GM13976 (cell line): ENCODE results near the gene RFTN1.
"Not testable (repeated sequence)": the region's sequence is repeated elsewhere in the genome, so short reads cannot be mapped to it uniquely, and the experiment has no call there.

Source experiments
- DNase-seq: peaks from one replicate; pipeline ENCODE4 v3.0.0; 2012; ENCODE audit warnings: low spot score
- in situ Hi-C: fragments of 300-500 bp; cut with MboI; formaldehyde crosslinking; loops from one replicate; pipeline ENCODE4 v1.12.0; 2022; ENCODE audit warnings: low sequenced_read_pairs, mixed read lengths, inconsistent platforms; ENCODE audit not compliant: unreplicated experiment
- TF ChIP-seq, protein P1 (sequence below): IDR thresholded peaks from 2 replicates; pipeline ENCODE4 v1.5.1; 2012; ENCODE audit warnings: borderline replicate concordance, mild to moderate bottlenecking; ENCODE audit not compliant: insufficient read depth; ENCODE audit errors: extremely low read depth, missing control alignments, control extremely low read depth

RFTN1 gene

DNA sequence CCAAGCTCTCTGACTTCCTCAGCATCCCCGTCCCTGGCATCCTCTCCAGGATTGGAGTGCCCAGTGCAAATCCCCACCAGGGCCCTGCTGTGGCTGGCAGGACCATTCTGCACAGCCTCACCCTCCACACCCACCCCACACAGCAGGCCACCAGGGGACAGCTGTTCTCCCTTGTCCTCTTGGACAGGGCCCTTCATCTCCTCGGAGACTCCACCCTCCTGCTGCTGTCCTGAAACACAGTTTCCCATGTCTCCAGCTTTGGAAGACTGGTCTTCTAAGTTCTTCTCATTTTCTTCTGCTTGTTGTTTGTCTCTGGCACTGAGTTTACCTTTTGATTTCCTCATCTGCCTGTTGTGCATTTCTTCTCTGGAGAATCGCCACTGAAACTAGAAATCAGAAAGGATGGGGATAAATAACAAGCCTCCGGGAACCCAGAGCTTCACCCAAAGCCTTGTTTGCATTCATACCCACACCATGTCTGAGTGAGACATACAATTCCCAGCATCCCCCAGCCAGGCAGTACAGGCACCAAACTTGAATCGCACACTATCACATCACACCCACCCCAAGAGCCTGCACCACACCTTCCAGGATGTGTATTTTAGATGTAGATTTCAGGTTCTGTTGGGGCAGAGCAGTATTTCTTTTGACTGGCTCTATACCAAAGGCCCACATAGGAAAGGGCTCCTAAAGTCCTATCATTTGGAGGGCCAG lies 196.5 kb downstream of the RFTN1 start:
- no peak for DNase-seq
- TF ChIP-seq, protein P1, sequence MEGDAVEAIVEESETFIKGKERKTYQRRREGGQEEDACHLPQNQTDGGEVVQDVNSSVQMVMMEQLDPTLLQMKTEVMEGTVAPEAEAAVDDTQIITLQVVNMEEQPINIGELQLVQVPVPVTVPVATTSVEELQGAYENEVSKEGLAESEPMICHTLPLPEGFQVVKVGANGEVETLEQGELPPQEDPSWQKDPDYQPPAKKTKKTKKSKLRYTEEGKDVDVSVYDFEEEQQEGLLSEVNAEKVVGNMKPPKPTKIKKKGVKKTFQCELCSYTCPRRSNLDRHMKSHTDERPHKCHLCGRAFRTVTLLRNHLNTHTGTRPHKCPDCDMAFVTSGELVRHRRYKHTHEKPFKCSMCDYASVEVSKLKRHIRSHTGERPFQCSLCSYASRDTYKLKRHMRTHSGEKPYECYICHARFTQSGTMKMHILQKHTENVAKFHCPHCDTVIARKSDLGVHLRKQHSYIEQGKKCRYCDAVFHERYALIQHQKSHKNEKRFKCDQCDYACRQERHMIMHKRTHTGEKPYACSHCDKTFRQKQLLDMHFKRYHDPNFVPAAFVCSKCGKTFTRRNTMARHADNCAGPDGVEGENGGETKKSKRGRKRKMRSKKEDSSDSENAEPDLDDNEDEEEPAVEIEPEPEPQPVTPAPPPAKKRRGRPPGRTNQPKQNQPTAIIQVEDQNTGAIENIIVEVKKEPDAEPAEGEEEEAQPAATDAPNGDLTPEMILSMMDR: no peak
- in situ Hi-C loops: no loop called here

DNA sequence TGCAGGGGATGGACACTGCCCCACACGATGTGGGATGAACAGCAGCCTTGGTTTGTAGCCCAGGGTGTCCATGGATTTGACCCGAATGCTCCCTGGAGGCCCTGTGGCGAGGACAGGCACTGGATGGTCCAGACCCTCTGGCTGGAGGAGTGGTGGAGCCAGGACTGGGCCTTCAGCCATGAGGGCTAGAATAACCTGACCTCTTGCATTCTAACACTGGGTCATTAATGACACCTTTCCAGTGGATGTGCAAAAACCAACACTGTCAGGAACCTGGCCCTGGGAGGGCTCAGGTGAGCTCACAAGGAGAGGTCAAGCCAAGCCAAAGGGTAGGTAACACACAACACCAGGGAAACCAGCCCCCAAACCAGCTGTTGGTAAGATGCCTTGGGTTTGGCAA lies 197.1 kb downstream of the RFTN1 start:
- in situ Hi-C loops: no loop called here
- TF ChIP-seq, protein P1: no peak
- DNase-seq: no peak

DNA sequence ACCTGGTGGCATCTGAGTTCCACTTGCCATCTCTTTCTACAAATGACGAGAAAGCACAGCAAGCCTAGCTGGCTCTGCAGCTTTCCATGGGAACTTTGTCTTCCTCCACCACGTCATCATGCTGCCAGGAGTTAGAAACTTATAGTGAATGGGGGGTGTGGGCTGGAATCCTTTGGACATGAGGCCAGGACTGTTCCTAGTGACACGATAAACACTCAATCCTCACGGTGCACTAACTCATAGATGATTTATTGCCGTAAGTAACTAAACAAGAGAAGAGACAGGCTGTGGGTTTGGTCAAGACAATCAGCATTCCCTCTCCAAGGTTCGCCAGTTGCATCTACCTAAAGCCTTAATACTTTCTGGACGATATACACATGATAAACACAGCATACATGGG lies 197.9 kb downstream of the RFTN1 start:
- in situ Hi-C loops: no loop called here
- TF ChIP-seq, protein P1: no peak
- no peak for DNase-seq

DNA sequence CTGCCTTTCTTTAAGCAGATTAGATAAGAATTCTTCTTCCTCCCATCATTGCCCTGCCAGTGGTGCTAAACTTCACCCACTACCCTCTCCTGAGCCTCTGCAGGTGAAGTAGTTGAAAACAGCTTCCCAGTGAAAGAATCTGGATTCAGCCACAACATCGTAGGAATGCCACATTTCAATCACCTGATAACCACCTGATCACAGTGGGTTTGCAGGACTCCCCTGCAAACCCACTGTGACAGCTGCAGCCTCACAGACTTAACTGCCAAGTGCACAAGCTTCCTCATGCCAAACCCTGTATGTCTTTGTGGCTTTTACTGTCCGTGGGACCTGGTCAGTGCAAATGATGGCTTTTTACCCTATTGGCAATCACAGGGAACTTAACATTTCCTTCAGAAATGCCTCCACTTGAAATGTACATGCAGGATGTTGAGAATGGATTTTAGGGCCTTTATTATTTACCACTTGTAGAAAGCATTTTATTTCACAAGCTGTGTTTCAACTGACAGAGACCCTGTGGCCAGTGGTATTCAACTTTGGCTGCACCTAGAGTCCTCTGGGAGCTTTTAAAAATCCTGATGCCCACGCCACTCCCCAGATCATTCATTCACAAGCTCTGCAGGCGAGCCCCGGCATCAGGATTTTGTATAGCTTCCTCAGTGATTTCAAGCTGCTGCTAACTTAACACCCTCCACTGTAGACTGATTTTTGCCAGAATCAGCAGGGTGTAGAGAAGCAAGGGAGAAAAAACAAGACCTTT lies 199.4 kb downstream of the RFTN1 start:
- TF ChIP-seq, protein P1: no peak
- DNase-seq: no peak
- in situ Hi-C loops: no loop called here

DNA sequence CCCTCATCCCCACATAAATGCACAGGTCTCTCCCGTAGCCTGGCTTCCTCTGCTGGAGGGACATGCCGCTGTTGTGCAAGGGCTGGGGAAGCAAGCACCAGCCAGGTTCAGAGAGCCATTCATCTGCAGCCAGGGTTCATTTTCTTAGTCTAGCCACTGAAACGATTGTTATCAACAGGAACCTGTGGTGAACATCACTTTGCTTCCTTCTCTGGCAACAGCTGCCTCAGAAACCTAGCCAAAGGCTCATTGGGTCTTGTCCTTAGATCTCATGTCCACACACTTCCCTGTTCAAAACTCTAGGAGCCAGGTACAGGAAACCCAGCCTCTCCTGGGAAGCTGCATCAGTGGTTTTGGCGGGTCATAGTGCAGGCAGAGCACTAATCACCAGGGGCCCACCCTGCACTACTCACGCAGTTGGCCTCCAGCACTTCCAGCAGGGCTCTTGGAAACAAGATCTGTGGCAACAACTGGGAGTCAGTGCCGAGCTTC lies 201.5 kb downstream of the RFTN1 start:
- TF ChIP-seq, protein P1: no peak
- in situ Hi-C loops: no loop called here
- no peak for DNase-seq

DNA sequence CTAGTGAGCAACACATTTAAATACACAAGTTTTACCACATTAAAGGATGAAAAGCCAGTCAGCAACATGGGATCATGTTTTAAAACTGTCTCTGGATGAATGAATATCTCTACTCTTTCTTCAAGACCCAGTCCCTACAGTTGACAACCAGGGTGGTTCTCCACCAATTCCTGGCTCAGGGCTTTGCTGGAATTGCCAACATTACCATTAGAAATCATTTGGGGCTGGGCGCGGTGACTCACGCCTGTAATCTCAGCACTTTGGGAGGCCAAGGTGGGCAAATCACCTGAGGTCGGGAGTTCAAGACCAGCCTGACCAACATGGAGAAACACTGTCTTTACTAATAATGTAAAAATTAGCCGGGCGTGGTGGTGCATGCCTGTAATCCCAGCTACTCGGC lies 203.0 kb downstream of the RFTN1 start:
- DNase-seq, in situ Hi-C loops: not testable (repeated sequence)

DNA sequence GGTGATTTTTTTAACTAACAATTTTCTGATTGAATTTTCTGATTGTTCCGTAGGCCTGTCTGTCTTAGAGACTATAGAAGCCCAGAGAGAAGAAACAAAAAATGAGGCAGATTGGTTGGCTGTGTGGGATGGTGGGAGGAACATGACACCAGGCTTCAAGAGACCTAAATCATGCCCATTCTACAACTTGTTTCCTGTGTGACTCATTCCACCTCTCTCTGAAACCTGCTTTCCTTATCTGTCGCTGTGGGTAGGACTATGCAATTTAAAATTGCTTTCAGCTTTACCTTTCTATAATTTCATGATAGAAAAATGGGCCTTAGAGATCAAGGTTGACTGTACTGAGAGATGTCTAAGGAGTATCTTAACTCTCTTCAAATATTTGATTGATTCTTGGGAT lies 203.9 kb downstream of the RFTN1 start:
- in situ Hi-C loops: no loop called here
- TF ChIP-seq, protein P1: no peak
- peak; percentile 29 for DNase-seq
